Stomach (tissue), 4 donors: ENCODE data around the gene WNT3A.

Experiments
- POLR2AphosphoS5 ChIP-seq, 3 donors: sonication (generic); formaldehyde crosslinking; IDR thresholded peaks; one replicate each; pipeline ENCODE4 v1.6.1; 2016; ENCODE audit warnings: antibody characterized with exemption in 3 of 3
- TF ChIP-seq, protein P1 (sequence below), 7 experiments: fragments of 450-650 bp in 4 of 7; fragments of 200-600 bp in 3 of 7; sonication (generic) in 3 of 7; IDR thresholded peaks; one replicate each; pipeline ENCODE4 v1.5.1; 2016 to 2019; ENCODE audit warnings: antibody characterized with exemption in 7 of 7, control low read depth in 2 of 7, mild to moderate bottlenecking in 1 of 7

DNA sequence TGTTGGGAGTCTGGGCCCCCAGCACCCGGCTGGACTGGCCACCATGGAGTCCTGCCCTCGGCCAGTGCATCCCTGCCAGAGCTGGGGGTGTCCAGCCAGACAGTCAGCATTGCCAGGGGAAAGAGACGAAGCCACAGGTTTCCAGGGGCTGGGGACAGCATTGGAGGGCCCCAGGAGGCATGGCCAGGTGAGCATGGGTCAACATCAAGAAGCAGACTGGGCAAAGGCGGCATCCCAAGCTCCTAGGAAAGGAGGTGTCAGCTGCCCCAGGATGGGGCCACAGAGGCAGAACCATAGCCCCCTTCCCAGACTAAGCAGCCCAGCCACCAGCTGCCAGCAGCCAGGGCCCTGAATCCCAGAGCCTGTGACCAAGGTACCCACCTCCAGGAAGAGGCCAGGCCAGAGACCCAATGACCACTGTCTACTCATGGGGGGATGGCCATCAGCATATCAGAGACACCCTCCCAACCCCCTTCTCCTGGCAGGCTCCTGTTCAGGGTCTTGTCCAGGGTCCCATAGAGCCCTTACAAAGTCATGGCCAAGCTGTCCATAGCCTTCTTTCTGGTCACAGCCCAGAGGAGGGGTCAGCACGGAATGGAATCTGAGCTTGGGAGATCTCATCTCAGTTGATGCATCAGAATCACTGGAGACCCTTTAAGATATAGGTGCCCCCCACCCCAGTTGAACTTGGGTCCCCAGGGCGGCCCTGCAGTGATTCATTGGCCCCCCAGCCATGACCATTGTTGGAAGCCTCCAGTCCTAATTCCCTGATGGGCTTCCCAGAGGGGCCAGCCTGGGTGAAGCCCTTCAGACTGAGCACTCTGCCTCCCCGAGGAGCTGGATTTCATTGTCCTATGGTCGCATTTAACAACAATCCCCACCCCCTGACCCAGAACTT is 32.5 kb downstream of the WNT3A start:
- TF ChIP-seq, protein P1, sequence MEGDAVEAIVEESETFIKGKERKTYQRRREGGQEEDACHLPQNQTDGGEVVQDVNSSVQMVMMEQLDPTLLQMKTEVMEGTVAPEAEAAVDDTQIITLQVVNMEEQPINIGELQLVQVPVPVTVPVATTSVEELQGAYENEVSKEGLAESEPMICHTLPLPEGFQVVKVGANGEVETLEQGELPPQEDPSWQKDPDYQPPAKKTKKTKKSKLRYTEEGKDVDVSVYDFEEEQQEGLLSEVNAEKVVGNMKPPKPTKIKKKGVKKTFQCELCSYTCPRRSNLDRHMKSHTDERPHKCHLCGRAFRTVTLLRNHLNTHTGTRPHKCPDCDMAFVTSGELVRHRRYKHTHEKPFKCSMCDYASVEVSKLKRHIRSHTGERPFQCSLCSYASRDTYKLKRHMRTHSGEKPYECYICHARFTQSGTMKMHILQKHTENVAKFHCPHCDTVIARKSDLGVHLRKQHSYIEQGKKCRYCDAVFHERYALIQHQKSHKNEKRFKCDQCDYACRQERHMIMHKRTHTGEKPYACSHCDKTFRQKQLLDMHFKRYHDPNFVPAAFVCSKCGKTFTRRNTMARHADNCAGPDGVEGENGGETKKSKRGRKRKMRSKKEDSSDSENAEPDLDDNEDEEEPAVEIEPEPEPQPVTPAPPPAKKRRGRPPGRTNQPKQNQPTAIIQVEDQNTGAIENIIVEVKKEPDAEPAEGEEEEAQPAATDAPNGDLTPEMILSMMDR (IDR thresholded peaks at IDR 0.05) = no peak
- no peak for TF ChIP-seq POLR2AphosphoS5 (IDR thresholded peaks at IDR 0.05)
